Right lobe of liver (tissue), 4 donors: ENCODE measurements around the gene NFIL3.

Experiments
- CTCF ChIP-seq, 4 donors: fragments of 200-600 bp in 3 of 4; fragments of 450-650 bp in 1 of 4; IDR thresholded peaks; one replicate each; pipeline versions ENCODE4 v1.5.1 to v1.8.0; 2016 to 2022; ENCODE audit warnings: antibody characterized with exemption in 4 of 4, mild to moderate bottlenecking in 2 of 4
- POLR2A ChIP-seq: fragments of 450-650 bp; IDR thresholded peaks from one replicate; pipeline ENCODE4 v1.6.1; 2017; ENCODE audit warnings: antibody characterized with exemption, mild to moderate bottlenecking
- donor health status: DM: no; HTN: no; CAD: no.
- donor health status: DM: no; HTN: no; CAD: no.
- donor health status: DM: no; HTN: yes; CAD: no.

GRCh38 chr9:91408475-91408874 is 15.2 kb downstream of the NFIL3 start:
- TF ChIP-seq CTCF (IDR thresholded peaks at IDR 0.05) (no peak), POLR2A (no peak)
